ENCODE measurements around the gene TUBG2.

DNA sequence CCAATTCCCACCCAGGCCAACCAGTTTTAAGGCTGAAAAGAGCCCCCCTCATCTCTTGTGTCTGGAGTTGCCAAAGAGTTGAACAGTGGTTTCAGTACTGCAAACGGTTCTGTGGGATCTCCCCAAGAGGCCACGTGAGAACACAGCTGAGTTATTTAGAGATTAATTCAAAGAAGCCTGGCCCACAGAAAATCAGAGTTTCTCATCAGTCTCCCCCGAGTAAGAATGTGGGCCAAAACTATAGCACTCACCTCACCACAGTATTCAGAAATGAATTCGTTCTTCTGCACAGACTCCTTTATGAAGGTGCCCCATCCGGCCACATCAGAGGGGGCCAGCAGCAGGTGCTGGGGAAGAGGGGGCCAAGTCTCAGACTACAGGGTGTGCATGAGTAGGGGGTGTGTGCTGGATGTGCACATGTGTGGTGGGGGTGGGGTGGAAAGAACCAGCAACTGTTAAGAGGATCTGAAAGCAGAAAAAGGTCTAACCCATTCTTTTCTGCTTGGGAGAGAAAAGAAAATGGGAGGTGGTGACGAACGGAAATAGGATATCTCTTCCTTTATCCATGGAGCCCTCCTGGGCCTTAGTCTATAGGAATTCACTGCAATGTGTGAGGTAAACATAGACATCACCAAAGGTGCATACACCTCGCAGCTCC lies 45.9 kb downstream of the TUBG2 start:
- TF ChIP-seq EZH2phosphoT487 (IDR thresholded peaks at IDR 0.05; ENCODE audit: low read depth): peak; percentile 97
- TF ChIP-seq, protein P1, sequence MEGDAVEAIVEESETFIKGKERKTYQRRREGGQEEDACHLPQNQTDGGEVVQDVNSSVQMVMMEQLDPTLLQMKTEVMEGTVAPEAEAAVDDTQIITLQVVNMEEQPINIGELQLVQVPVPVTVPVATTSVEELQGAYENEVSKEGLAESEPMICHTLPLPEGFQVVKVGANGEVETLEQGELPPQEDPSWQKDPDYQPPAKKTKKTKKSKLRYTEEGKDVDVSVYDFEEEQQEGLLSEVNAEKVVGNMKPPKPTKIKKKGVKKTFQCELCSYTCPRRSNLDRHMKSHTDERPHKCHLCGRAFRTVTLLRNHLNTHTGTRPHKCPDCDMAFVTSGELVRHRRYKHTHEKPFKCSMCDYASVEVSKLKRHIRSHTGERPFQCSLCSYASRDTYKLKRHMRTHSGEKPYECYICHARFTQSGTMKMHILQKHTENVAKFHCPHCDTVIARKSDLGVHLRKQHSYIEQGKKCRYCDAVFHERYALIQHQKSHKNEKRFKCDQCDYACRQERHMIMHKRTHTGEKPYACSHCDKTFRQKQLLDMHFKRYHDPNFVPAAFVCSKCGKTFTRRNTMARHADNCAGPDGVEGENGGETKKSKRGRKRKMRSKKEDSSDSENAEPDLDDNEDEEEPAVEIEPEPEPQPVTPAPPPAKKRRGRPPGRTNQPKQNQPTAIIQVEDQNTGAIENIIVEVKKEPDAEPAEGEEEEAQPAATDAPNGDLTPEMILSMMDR (IDR thresholded peaks at IDR 0.05; ENCODE audit: low read depth, low read length): no peak

All from OCI-LY3 (cell line).